Keratinocyte (primary cell): Measurements from ENCODE around the gene PRDM9. TPM values are rescaled to one million over a fixed set of nuclear protein-coding genes. Genes with fewer than 3 reads are reported as not detected.

ENCODE experiments used
- DNase-seq: peaks from one replicate; pipeline ENCODE4 v3.0.0-alpha.2; 2011; ENCODE audit warnings: low read depth, missing footprints, low spot score
- FAIRE-seq: peaks from 2 replicates; lab custom pipeline; 2011; peaks lifted over from hg19 to GRCh38; lab: Jason Lieb, UNC
- H2AFZ ChIP-seq: 2 replicates; pipeline ENCODE4 v1.6.0; 2012; ENCODE audit warnings: low read length, control low read depth, inconsistent platforms; ENCODE audit not compliant: control insufficient read depth
- H3K27ac ChIP-seq: 2 replicates; pipeline ENCODE4 v1.5.1; 2011; ENCODE audit warnings: low read length; ENCODE audit not compliant: control insufficient read depth, insufficient read depth
- H3K27me3 ChIP-seq: 3 replicates; pipeline ENCODE4 v1.6.0; 2011; ENCODE audit warnings: low read length; ENCODE audit not compliant: control insufficient read depth, insufficient read depth; ENCODE audit errors: extremely low read depth
- H3K36me3 ChIP-seq, 2 experiments: 2 replicates in 1 of 2; 3 replicates in 1 of 2; pipeline ENCODE4 v1.5.1; 2011; ENCODE audit warnings: low read length in 2 of 2, mild to moderate bottlenecking in 1 of 2; ENCODE audit not compliant: control insufficient read depth in 2 of 2, insufficient read depth in 2 of 2; ENCODE audit errors: extremely low read depth in 1 of 2
- H3K4me1 ChIP-seq: 3 replicates; pipeline ENCODE4 v1.5.1; 2011; ENCODE audit warnings: low read length; ENCODE audit not compliant: control insufficient read depth, insufficient read depth; ENCODE audit errors: extremely low read depth
- H3K4me2 ChIP-seq: 3 replicates; pipeline ENCODE4 v1.6.0; 2011; ENCODE audit warnings: low read depth, low read length; ENCODE audit not compliant: control insufficient read depth, insufficient read depth; ENCODE audit errors: extremely low read depth
- H3K4me3 ChIP-seq, 3 experiments: fragments of 200-600 bp in 1 of 3; sonication (generic) in 1 of 3; 2 replicates in 2 of 3; 3 replicates in 1 of 3; pipeline ENCODE4 v1.5.1; 2011 to 2016; ENCODE audit warnings: low read length in 3 of 3, mild to moderate bottlenecking in 3 of 3, control low read depth in 2 of 3, inconsistent platforms in 1 of 3, low read depth in 1 of 3, mixed read lengths in 1 of 3, mixed run types in 1 of 3, moderate library complexity in 1 of 3; ENCODE audit not compliant: control insufficient read depth in 2 of 3, insufficient read depth in 2 of 3; ENCODE audit errors: extremely low read depth in 1 of 3
- H3K79me2 ChIP-seq: 2 replicates; pipeline ENCODE4 v1.6.0; 2012; ENCODE audit warnings: low read length; ENCODE audit not compliant: control insufficient read depth, insufficient read depth
- H3K9ac ChIP-seq: 3 replicates; pipeline ENCODE4 v1.6.0; 2011; ENCODE audit warnings: low read length; ENCODE audit not compliant: control insufficient read depth, insufficient read depth; ENCODE audit errors: extremely low read depth
- H3K9me1 ChIP-seq: 3 replicates; pipeline ENCODE4 v1.6.0; 2011; ENCODE audit warnings: low read length; ENCODE audit not compliant: control insufficient read depth, insufficient read depth; ENCODE audit errors: extremely low read depth
- H3K9me3 ChIP-seq: 2 replicates; pipeline ENCODE4 v1.5.1; 2012; ENCODE audit warnings: low read depth, low read length; ENCODE audit not compliant: control insufficient read depth
- H4K20me1 ChIP-seq: 3 replicates; pipeline ENCODE4 v1.6.0; 2011; ENCODE audit warnings: low read length; ENCODE audit not compliant: control insufficient read depth, insufficient read depth; ENCODE audit errors: extremely low read depth
- EZH2 ChIP-seq: IDR thresholded peaks from one replicate; pipeline ENCODE4 v1.6.1; 2012; ENCODE audit warnings: inconsistent platforms, mild to moderate bottlenecking, low read length, moderate library complexity
- dilution Hi-C: fragments of 300-500 bp; cut with MboI; formaldehyde crosslinking; loops from one replicate; pipeline ENCODE4 v1.7.0; 2020; ENCODE audit warnings: low sequenced_read_pairs; ENCODE audit not compliant: extremely low pct_ligation_motif_present
- polyA plus RNA-seq, 5 experiments: library from polyadenylated mRNA; depleted of rRNA in 3 of 5; stranded (reverse) in 3 of 5; stranded (forward) in 1 of 5; unstranded in 1 of 5; fragments of >200 nt; gene quantifications; 1 replicate in 1 of 5; 2 replicates in 3 of 5; 3 replicates in 1 of 5; pipeline versions ENCODE4 v1.2.1 to v1.2.3, GENCODE V29; 2011 to 2012; ENCODE audit warnings: missing spikeins in 2 of 5, low read depth in 1 of 5, low replicate concordance in 1 of 5
- TF ChIP-seq, protein P1 (sequence below), 3 experiments: IDR thresholded peaks in 1 of 3; conservative IDR thresholded peaks in 1 of 3; optimal IDR thresholded peaks in 1 of 3; 2 replicates in 2 of 3; 3 replicates in 1 of 3; pipeline versions ENCODE3 to v1.5.1; 2011; ENCODE audit warnings: low read length in 3 of 3, mild to moderate bottlenecking in 3 of 3, moderate library complexity in 2 of 3, control low read depth in 1 of 3, inconsistent platforms in 1 of 3; ENCODE audit not compliant: insufficient read depth in 2 of 3; ENCODE audit errors: extremely low read depth in 1 of 3

The PRDM9 gene
- polyA plus RNA-seq, 1 donor (not counting 4 experiments of a cell fraction or from before 2014, with no cell fraction given), result not detected

DNA sequence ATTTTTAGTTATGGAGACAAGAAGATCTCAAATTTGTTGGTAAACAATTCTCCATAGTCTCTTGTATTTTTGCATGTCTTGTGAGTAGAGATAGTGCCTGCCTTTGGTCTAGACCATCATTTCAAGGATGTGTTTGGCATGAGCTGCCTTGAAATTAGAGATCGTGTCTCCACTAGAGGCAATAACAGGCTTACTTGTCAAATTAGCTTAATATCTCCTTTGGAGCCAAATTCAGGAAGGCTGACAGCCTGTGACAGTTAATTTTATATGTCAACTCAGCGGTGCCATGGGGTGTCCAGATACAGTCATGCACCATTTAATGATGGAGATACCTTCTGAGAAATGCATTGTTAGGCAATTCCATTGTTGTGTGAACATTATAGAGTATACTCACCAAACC is 24.8 kb upstream of the PRDM9 start:
- H3K4me2 ChIP-seq, result no peak overlapping the region
- H3K4me3 ChIP-seq, result no peak overlapping the region
- no peaks in the 10 kb centered on the region for H3K79me2 ChIP-seq
- H4K20me1 ChIP-seq, result no peaks in the 10 kb centered on the region
- DNase-seq (no peak), FAIRE-seq (no peak)
- dilution Hi-C loops, result no loop called here
- H3K9ac ChIP-seq, result no peak overlapping the region
- TF ChIP-seq EZH2, result no peak
- TF ChIP-seq, protein P1, sequence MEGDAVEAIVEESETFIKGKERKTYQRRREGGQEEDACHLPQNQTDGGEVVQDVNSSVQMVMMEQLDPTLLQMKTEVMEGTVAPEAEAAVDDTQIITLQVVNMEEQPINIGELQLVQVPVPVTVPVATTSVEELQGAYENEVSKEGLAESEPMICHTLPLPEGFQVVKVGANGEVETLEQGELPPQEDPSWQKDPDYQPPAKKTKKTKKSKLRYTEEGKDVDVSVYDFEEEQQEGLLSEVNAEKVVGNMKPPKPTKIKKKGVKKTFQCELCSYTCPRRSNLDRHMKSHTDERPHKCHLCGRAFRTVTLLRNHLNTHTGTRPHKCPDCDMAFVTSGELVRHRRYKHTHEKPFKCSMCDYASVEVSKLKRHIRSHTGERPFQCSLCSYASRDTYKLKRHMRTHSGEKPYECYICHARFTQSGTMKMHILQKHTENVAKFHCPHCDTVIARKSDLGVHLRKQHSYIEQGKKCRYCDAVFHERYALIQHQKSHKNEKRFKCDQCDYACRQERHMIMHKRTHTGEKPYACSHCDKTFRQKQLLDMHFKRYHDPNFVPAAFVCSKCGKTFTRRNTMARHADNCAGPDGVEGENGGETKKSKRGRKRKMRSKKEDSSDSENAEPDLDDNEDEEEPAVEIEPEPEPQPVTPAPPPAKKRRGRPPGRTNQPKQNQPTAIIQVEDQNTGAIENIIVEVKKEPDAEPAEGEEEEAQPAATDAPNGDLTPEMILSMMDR (optimal IDR thresholded peaks at IDR 0.05 in 1 of 3, IDR thresholded peaks at IDR 0.05 in 1 of 3, conservative IDR thresholded peaks at IDR 0.05 in 1 of 3; ENCODE audit: extremely low read depth in 1 of 3, insufficient read depth in 2 of 3, low read length in 3 of 3), result no peak
- no peaks in the 10 kb centered on the region for H3K9me3 ChIP-seq
- no peaks in the 10 kb centered on the region for H3K27me3 ChIP-seq
- no peaks in the 10 kb centered on the region for H3K4me1 ChIP-seq
- no peak overlapping the region for H2AFZ ChIP-seq
- no peaks in the 10 kb centered on the region for H3K36me3 ChIP-seq
- no peak overlapping the region for H3K27ac ChIP-seq
- no peaks in the 10 kb centered on the region for H3K9me1 ChIP-seq

DNA sequence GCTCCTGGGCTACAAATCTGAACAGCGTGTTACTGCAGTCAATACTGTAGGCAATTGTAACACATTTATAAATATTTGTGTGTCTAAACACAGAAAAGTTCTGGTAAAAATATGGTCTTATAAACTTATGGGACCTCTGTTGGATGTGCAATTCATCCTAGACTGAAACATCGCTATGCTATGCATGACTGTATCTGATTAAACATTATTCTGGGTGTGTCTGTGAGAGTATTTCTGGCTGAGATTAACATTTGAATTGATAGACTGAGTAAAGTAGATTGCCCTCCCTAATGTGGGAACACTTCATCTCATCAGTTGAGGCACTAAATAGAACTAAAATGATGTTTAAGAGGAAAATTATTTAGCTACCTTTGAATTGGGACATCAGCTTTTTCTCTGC is 24.3 kb upstream of the PRDM9 start:
- no peak overlapping the region for H3K27ac ChIP-seq
- no peak overlapping the region for H3K4me2 ChIP-seq
- H3K27me3 ChIP-seq, result no peaks in the 10 kb centered on the region
- no peaks in the 10 kb centered on the region for H3K4me1 ChIP-seq
- dilution Hi-C loops, result no loop called here
- H4K20me1 ChIP-seq, result no peaks in the 10 kb centered on the region
- H3K4me3 ChIP-seq, result no peak overlapping the region
- H3K9me1 ChIP-seq, result no peaks in the 10 kb centered on the region
- no peak overlapping the region for H2AFZ ChIP-seq
- no peak overlapping the region for H3K9ac ChIP-seq
- FAIRE-seq (no peak), DNase-seq (no peak)
- no peaks in the 10 kb centered on the region for H3K79me2 ChIP-seq
- no peak for TF ChIP-seq EZH2
- TF ChIP-seq, protein P1 (optimal IDR thresholded peaks at IDR 0.05 in 1 of 3, IDR thresholded peaks at IDR 0.05 in 1 of 3, conservative IDR thresholded peaks at IDR 0.05 in 1 of 3; ENCODE audit: extremely low read depth in 1 of 3, insufficient read depth in 2 of 3, low read length in 3 of 3), result no peak
- H3K36me3 ChIP-seq, result no peaks in the 10 kb centered on the region
- H3K9me3 ChIP-seq, result no peaks in the 10 kb centered on the region
